Right lobe of liver (tissue), 4 donors: Measurements from ENCODE around the gene DOK4.

ENCODE experiments used
- POLR2A ChIP-seq: fragments of 450-650 bp; IDR thresholded peaks from one replicate; pipeline ENCODE4 v1.6.1; 2017; ENCODE audit warnings: antibody characterized with exemption, mild to moderate bottlenecking
- TF ChIP-seq, protein P1 (sequence below), 4 donors: fragments of 200-600 bp in 3 of 4; fragments of 450-650 bp in 1 of 4; IDR thresholded peaks; one replicate each; pipeline versions ENCODE4 v1.5.1 to v1.8.0; 2016 to 2022; ENCODE audit warnings: antibody characterized with exemption in 4 of 4, mild to moderate bottlenecking in 2 of 4
- donor health status: DM: no; HTN: no; CAD: no.
- donor health status: DM: no; HTN: no; CAD: no.
- donor health status: DM: no; HTN: yes; CAD: no.

DNA sequence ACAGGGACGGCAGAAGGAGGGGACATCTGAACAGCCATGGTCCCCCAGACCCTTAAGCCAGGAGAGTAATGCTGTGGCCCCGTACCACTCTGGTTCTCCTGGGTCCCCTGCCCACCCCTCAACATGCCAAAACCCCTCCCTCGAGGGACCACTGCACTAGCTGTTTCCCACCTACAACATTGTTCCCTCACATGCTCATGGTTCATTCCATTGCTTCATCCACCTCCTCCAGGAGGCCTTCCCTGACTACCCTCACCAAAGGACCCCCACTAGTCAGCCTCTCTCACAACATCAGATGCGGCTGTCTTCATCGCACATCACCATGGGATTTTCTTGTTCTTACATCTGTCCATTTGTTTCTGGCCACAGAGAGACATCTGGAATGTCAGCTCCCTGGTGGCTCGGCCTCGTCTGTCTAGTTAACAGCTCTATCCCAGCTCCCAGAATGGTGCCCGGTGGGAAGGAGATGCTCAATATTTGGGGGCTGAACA, 1.7 kb downstream of the DOK4 start:
- TF ChIP-seq, protein P1, sequence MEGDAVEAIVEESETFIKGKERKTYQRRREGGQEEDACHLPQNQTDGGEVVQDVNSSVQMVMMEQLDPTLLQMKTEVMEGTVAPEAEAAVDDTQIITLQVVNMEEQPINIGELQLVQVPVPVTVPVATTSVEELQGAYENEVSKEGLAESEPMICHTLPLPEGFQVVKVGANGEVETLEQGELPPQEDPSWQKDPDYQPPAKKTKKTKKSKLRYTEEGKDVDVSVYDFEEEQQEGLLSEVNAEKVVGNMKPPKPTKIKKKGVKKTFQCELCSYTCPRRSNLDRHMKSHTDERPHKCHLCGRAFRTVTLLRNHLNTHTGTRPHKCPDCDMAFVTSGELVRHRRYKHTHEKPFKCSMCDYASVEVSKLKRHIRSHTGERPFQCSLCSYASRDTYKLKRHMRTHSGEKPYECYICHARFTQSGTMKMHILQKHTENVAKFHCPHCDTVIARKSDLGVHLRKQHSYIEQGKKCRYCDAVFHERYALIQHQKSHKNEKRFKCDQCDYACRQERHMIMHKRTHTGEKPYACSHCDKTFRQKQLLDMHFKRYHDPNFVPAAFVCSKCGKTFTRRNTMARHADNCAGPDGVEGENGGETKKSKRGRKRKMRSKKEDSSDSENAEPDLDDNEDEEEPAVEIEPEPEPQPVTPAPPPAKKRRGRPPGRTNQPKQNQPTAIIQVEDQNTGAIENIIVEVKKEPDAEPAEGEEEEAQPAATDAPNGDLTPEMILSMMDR (IDR thresholded peaks at IDR 0.05): no peak
- no peak for TF ChIP-seq POLR2A
